Activated T-cell treated with anti-CD3 and anti-CD28 coated beads for 24 hours (primary cell): Measurements from ENCODE around the gene MAML3.

Experiments
- DNase-seq: peaks from one replicate; pipeline ENCODE4 v3.0.0-alpha.2; 2020; ENCODE audit warnings: low read depth

The MAML3 gene

GRCh38 chr4:140046016-140046415 lies 108.0 kb downstream of the MAML3 start:
- no peak for DNase-seq

GRCh38 chr4:140044337-140044902 lies 109.6 kb downstream of the MAML3 start:
- DNase-seq, result no peak

- DNase-seq, result no peak
Observed at GRCh38 chr4:140042634-140043033, 111.3 kb downstream of the MAML3 start.

DNA sequence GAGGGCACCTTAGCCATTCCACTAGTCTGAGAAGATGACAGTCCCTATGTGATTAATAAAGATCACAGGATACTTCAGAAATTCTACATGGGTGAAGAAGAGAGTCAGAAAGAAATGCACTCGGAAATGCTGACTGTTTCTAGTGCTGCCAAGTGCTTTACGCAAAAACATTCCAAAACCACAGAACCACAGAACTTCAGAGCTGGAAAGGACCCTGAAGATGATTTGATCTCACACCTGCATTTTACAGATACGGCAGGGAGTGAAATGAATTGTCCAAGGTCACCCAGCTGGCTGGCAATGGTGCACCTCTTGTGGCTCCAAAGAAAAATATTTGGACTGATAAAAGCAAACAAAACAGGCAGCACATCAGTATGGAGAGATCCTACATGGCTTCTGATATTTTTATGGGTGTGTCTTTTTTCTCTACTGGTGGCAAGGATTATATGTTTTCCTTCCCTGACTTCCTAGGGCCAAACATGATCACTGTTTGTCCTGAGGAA lies 115.9 kb downstream of the MAML3 start:
- no peak for DNase-seq

DNA sequence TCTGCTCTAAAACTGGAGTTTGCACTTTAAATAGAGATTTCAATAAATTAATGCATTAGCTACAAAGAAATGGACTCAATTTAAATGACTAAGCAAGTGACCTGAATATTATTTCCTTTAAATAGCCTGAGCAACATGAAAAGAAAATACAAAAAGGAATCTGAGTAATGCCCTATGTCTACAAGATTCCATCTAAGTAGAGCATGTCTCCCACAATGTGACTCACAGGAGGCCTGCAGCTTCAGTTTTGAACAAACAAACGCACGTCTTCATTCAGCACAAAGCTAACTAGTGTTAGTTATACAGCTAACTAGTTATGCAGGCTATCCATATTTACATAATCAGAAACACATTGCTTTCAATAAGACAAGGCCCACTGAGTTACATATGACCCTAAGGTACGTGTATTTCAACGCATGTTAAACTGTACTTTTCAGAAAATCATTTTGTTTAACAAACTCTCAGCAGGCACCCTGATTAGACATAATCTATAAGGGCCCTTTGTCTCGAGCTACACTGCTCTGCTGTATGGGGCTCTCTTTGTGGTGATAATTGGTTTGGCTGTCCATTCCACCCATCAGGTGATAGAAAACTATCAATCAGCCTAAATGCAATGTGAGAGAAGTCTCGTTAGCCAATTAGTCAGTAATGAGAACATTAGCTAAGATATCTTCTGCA lies 116.5 kb downstream of the MAML3 start:
- DNase-seq, result no peak

- no peak for DNase-seq
Observed at GRCh38 chr4:140031706-140032105, 122.3 kb downstream of the MAML3 start.

DNA sequence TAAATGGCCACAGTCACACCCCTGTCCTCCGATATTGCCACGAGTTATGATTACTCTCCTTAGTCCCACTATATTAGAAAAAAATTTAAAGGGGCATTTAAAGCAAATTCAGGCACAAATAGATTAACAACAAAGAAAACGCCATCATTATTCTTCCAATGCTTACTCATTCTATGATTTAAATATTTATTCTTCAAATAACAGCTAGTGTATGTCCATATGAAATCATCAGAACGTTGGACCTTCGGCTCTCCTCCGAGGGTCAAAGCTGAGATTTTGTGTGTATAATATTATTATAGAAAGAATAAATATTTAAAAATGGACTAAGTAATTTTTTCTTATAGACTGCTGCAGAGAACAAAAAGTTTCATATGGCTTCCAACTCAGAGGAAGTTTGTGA lies 122.9 kb downstream of the MAML3 start:
- no peak for DNase-seq

DNA sequence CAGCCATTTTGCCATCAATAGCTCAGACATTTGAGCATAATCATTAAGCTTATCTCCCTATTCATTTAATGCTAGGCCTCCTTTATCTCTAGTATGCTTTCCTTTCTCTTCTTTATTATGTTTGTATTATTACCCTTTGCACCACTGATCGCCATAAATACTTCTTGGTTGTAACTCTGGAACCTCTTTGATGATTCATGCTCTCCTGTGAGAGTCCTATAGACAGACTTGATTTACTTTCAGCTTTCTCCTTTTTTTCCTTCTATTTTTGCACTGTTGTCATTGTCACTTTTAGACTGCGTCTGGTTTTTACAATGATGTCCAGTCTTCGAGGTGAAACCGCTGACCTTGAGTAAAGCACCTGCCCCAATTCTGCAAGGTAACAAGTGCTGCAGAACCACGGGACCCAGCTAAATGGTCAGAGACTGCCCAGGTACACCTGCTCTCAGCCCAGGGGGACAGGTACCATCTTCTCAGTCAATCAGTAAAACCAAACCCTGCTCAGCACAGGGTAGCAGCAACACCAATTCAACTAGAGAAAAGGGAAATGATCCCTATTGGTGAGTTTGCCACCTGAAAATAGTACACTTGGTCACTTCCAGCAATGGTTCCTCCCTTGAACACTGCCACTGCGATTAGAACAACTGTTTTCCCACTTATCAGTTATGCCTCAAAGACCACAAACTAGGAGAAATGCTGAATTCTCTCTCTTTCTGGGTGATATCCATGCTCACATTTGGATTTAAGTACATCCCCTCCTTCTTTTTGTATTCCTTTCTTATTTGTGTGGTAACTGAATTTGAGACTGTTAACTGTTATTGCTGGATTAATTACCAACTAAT lies 125.1 kb downstream of the MAML3 start:
- DNase-seq, result no peak

GRCh38 chr4:140028101-140028500 lies 125.9 kb downstream of the MAML3 start:
- DNase-seq, result no peak

- no peak for DNase-seq
Observed at GRCh38 chr4:140027101-140027500, 126.9 kb downstream of the MAML3 start.

DNA sequence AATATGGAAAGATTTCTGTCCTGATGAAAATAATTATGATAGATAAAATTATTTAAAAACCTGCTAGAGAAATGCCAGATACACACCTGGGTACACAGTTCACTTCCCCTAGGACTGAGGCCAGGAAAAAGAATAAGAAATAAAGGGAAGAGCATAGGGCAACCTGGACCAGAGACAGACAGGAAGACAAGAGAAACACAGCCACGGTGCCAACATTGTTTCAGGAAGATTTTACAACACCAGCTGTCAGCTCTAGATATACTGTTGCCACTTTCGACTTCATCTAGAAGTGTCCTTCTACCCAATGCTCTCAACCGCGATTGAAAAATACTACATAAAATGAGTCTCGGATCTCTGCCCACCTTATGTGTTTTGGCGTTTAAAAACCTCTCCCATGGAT lies 128.5 kb downstream of the MAML3 start:
- no peak for DNase-seq

GRCh38 chr4:140020457-140021361 lies 133.3 kb downstream of the MAML3 start:
- no peak for DNase-seq

DNA sequence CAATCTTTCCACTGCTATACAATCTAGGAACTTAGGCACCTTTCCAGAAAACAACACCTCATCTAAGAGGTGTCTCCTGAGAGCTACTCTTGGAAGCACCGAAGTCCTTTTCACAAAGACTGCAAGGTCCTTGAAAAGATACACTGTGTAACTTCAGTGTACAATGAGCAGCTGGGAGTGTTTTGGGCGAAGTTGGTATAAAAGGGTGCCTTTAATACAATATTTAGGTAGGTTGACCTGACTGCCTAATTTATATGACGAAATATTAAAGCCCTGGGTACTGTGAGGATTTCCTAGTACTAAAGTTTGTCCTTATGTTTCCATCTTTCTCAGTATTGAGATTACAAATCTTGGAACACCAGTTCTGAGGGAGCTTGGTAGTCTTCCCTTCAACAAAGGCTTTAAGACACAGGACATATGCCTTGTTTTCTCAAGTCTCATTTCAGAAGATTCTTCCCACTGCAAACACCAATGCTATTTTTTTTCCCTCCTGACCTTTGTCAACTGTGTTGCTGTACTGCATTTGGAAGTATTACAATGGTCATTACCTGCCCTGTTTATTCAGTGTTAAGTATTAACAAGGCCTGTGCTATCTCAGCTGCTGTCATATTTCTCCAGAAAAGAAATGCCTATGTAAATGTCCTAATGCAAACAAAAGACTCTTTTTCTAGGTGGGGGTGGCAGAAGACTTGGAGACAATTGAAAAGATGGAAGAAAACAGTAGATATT lies 134.2 kb downstream of the MAML3 start:
- no peak for DNase-seq

GRCh38 chr4:140018931-140019618 lies 134.9 kb downstream of the MAML3 start:
- no peak for DNase-seq

GRCh38 chr4:140014284-140014683 lies 139.7 kb downstream of the MAML3 start:
- no peak for DNase-seq

GRCh38 chr4:140012688-140013486 lies 141.1 kb downstream of the MAML3 start:
- peak; percentile 39 for DNase-seq

DNA sequence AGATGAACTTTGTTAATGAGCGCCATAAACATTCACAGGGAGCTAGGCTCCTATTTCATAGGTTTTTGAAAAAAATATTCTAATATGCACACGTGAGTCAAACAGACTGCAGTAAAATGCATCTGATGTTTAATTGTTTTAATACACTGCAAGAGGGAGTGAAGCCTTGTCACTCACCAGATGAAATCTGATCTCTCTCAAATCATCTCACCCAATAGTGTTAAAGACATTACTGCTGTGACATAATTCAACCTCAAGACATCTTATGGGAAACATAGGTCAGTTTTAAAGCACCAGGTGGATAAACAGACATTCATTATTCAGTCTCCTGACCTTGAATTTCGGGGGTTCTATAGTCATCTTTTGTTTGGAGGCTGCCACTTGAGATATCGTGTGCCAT lies 148.3 kb downstream of the MAML3 start:
- no peak for DNase-seq

GRCh38 chr4:140004922-140005627 lies 148.9 kb downstream of the MAML3 start:
- DNase-seq, result no peak

DNA sequence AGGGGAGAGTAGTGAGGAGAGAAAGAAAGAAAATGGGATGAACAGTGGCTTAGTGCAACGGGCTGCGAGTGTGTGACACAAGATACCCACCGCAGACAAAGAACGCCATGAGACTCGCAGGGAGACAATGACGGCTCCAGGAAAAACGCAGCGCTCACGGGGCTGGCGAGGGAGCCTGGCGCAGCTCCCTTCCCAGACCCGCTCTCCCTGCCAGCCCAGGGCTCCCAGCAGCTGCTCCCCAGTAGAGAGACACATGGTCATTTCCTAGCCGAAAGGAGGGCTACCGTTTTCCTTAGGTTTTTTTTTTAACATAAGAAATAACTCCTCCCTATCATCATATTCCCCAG lies 149.5 kb downstream of the MAML3 start:
- no peak for DNase-seq
